Measurements from ENCODE around the gene PYCARD. TPM values are rescaled to one million over a fixed set of nuclear protein-coding genes. Genes with fewer than 3 reads are reported as not detected.

Gene PYCARD
- total RNA-seq, 1 experiment from 2014 or later: 72.9 TPM

DNA sequence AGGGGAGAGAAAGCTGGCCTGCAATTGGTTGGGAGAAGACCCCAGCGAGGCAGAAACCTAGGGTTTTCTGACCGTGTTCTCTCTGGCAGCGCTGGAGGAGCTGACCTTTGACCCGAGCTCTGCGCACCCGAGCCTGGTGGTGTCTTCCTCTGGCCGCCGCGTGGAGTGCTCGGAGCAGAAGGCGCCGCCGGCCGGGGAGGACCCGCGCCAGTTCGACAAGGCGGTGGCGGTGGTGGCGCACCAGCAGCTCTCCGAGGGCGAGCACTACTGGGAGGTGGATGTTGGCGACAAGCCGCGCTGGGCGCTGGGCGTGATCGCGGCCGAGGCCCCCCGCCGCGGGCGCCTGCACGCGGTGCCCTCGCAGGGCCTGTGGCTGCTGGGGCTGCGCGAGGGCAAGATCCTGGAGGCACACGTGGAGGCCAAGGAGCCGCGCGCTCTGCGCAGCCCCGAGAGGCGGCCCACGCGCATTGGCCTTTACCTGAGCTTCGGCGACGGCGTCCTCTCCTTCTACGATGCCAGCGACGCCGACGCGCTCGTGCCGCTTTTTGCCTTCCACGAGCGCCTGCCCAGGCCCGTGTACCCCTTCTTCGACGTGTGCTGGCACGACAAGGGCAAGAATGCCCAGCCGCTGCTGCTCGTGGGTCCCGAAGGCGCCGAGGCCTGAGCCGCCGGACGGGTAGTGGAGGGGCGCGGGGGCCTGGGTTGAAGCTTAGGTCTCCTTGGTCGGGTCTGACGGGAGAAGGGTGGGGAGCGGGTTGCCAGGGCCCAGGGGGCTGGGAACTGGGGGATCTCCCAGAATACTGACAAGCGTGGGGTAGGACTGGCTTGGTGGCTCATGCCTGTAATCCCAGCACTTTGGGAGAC lies 21.8 kb upstream of the PYCARD start:
- intact Hi-C loops (cut with micrococcal nuclease; ENCODE audit: unreplicated experiment): no loop called here
- no peaks in the 10 kb centered on the region for H3K9me3 ChIP-seq (ENCODE audit: insufficient read depth, low read depth)
- no peak overlapping the region for H3K4me2 ChIP-seq
- H2AFZ ChIP-seq: no peak overlapping the region
- H4K20me1 ChIP-seq (ENCODE audit: insufficient read depth): no peaks in the 10 kb centered on the region
- H3K36me3 ChIP-seq (ENCODE audit: low read depth): no peaks in the 10 kb centered on the region
- H3K27ac ChIP-seq: no peak overlapping the region
- H3K27me3 ChIP-seq (ENCODE audit: insufficient read depth, low read depth): no peaks in the 10 kb centered on the region
- no peak for DNase-seq
- ChIA-PET CTCF (no interaction called here), POLR2A (ENCODE audit: unreplicated experiment) (no interaction called here)
- no peaks in the 10 kb centered on the region for H3K4me1 ChIP-seq (replicated peaks; ENCODE audit: insufficient read depth)
- H3K79me2 ChIP-seq (ENCODE audit: low read depth): no peaks in the 10 kb centered on the region
- no peak overlapping the region for H3K4me3 ChIP-seq
- H3F3A ChIP-seq (ENCODE audit: insufficient read depth, low read depth): no peaks in the 10 kb centered on the region
- H3K9me2 ChIP-seq (ENCODE audit: insufficient read depth): no peaks in the 10 kb centered on the region
- no peak for TF ChIP-seq EZH2 (IDR thresholded peaks at IDR 0.05; ENCODE audit: low read depth)
- no peak for TF ChIP-seq CTCF (conservative IDR thresholded peaks at IDR 0.05)
- BruUV-seq (replicated peaks): no TSS peak

DNA sequence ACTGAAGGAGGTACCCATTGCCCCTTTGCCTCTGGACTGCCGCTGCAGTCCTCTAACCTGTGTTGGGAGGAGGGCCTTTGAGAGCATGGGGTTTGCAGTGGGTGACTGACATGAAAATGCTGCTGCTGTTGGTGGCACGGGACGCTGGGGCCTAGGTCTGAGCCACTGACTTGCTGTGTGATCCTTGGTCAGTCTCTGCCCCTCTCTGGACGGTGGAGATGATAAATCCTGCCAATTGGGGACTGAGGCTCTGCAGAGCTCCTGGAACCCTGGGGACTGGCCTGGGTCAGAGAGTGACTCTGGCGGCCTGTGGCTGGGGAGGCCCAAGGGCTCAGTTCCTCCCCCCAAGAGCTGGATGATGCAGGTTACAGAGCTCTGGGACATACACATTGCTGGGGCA lies 20.5 kb upstream of the PYCARD start:
- no peak for TF ChIP-seq EZH2 (IDR thresholded peaks at IDR 0.05; ENCODE audit: low read depth)
- no peak for TF ChIP-seq CTCF (conservative IDR thresholded peaks at IDR 0.05)
- DNase-seq: no peak
- no TSS peak for BruUV-seq (replicated peaks)
- H3K9me2 ChIP-seq (ENCODE audit: insufficient read depth): no peaks in the 10 kb centered on the region
- no peaks in the 10 kb centered on the region for H3F3A ChIP-seq (ENCODE audit: insufficient read depth, low read depth)
- no peak overlapping the region for H3K4me3 ChIP-seq
- POLR2A ChIA-PET (ENCODE audit: unreplicated experiment): no interaction called here
- H3K4me1 ChIP-seq (replicated peaks; ENCODE audit: insufficient read depth): no peaks in the 10 kb centered on the region
- no peaks in the 10 kb centered on the region for H3K79me2 ChIP-seq (ENCODE audit: low read depth)
- no peak overlapping the region for H3K4me2 ChIP-seq
- CTCF ChIA-PET: no interaction called here
- no peaks in the 10 kb centered on the region for H3K9me3 ChIP-seq (ENCODE audit: insufficient read depth, low read depth)
- intact Hi-C loops (cut with micrococcal nuclease; ENCODE audit: unreplicated experiment): no loop called here
- H2AFZ ChIP-seq: no peak overlapping the region
- no peak overlapping the region for H3K27ac ChIP-seq
- no peaks in the 10 kb centered on the region for H3K27me3 ChIP-seq (ENCODE audit: insufficient read depth, low read depth)
- H3K36me3 ChIP-seq (ENCODE audit: low read depth): no peaks in the 10 kb centered on the region
- H4K20me1 ChIP-seq (ENCODE audit: insufficient read depth): no peaks in the 10 kb centered on the region

DNA sequence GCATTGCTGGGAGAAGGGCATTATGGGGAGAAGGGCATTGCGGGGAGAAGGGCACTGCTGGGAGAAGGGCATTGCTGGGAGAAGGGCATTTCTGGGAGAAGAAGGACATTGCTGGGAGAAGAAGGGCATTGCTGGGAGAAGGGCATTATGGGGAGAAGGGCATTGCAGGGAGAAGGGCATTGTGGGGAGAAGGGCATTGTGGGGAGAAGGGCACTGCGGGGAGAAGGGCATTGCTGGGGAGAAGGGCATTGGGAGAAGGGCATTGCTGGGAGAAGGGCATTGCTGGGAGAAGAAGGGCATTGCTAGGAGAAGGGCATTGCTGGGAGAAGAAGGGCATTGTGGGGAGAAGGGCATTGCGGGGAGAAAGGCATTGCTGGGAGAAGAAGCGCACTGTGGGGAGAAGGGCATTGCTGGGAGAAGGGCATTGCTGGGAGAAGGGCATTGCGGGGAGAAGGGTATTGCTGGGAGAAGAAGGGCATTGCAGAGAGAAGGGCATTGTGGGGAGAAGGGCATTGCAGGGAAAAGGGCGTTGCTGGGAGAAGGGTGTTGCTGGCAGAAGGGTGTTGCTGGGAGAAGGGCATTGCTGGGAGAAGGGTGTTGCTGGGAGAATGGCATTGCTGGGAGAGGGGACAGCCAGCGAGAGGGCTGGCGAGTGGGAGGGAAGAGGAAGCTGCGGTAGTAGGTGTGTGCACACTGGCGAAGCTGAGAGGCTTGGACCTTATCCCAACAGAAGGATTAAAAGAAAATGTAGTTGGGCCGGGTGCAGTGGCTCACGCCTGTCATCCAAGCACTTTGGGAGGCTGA lies 19.0 kb upstream of the PYCARD start:
- no peaks in the 10 kb centered on the region for H3K79me2 ChIP-seq (ENCODE audit: low read depth)
- H3K9me2 ChIP-seq (ENCODE audit: insufficient read depth): no peaks in the 10 kb centered on the region
- peaks cover 7% of the 10 kb centered on the region; the same call in 1 of the 2 replicates for H3K27me3 ChIP-seq (ENCODE audit: insufficient read depth, low read depth)
- no peaks in the 10 kb centered on the region for H3K4me1 ChIP-seq (replicated peaks; ENCODE audit: insufficient read depth)
- H3K9me3 ChIP-seq (ENCODE audit: insufficient read depth, low read depth): no peaks in the 10 kb centered on the region
- CTCF ChIA-PET: interaction anchor here (0.6 kb wide), 1 partner anchor 791 kb away, joined by 8 read pairs; no protein-coding TSS in a partner anchor
- no peak for TF ChIP-seq CTCF (conservative IDR thresholded peaks at IDR 0.05)
- no peak for TF ChIP-seq EZH2 (IDR thresholded peaks at IDR 0.05; ENCODE audit: low read depth)
- H3K4me3 ChIP-seq: no peak overlapping the region
- no peak overlapping the region for H3K27ac ChIP-seq
- BruUV-seq (replicated peaks): no TSS peak
- no peak for DNase-seq
- H3K36me3 ChIP-seq (ENCODE audit: low read depth): no peaks in the 10 kb centered on the region
- no peaks in the 10 kb centered on the region for H3F3A ChIP-seq (ENCODE audit: insufficient read depth, low read depth)
- H4K20me1 ChIP-seq (ENCODE audit: insufficient read depth): no peaks in the 10 kb centered on the region
- no peak overlapping the region for H2AFZ ChIP-seq
- intact Hi-C loops (cut with micrococcal nuclease; ENCODE audit: unreplicated experiment): no loop called here
- H3K4me2 ChIP-seq: no peak overlapping the region
- POLR2A ChIA-PET (ENCODE audit: unreplicated experiment): no interaction called here
